SK-N-SH treated with all-trans-retinoic acid at 6 μM for 48 hours (cell line): ENCODE results near the gene C12orf42.

Source experiments
- ATAC-seq: fragments of 200-7000 bp; cut with Tn5 transposase; 3 replicates; pipeline ENCODE4 v1.9.1; 2020; ENCODE audit warnings: mild to moderate bottlenecking, moderate library complexity
- ARNTL ChIP-seq: fragments of 450-650 bp; formaldehyde crosslinking; IDR thresholded peaks from 2 replicates; pipeline ENCODE4 v1.5.0; 2020; ENCODE audit warnings: low read depth, mild to moderate bottlenecking, moderate library complexity, borderline replicate concordance
- CREB5 ChIP-seq: fragments of 250-450 bp; sonication (Bioruptor Pico); IDR thresholded peaks from 2 replicates; pipeline ENCODE4 v1.5.1; 2020; ENCODE audit warnings: low read depth, mild to moderate bottlenecking, moderate library complexity
- CSDC2 ChIP-seq: fragments of 250-450 bp; sonication (Bioruptor Pico); IDR thresholded peaks from 2 replicates; pipeline ENCODE4 v1.5.0; 2020; ENCODE audit warnings: mild to moderate bottlenecking, moderate library complexity
- CSRNP3 ChIP-seq: fragments of 250-450 bp; sonication (Bioruptor Pico); IDR thresholded peaks from 2 replicates; pipeline ENCODE4 v1.5.1; 2021; ENCODE audit warnings: mild to moderate bottlenecking, moderate library complexity
- GLIS3 ChIP-seq: fragments of 250-450 bp; sonication (Bioruptor Pico); IDR thresholded peaks from 2 replicates; pipeline ENCODE4 v1.5.0; 2020; ENCODE audit warnings: mild to moderate bottlenecking, moderate library complexity
- ISL1 ChIP-seq: fragments of 250-450 bp; sonication (Bioruptor Pico); IDR thresholded peaks from 2 replicates; pipeline ENCODE4 v2.1.2; 2022; ENCODE audit warnings: mild to moderate bottlenecking, moderate library complexity
- OSR1 ChIP-seq: fragments of 250-450 bp; sonication (Bioruptor Pico); IDR thresholded peaks from 2 replicates; pipeline ENCODE4 v1.8.0; 2022; ENCODE audit warnings: moderate library complexity, mild to moderate bottlenecking, inconsistent platforms
- PATZ1 ChIP-seq: fragments of 250-450 bp; sonication (Bioruptor Pico); IDR thresholded peaks from 2 replicates; pipeline ENCODE4 v1.8.0; 2020; ENCODE audit warnings: mild to moderate bottlenecking, moderate library complexity, borderline replicate concordance
- POU6F1 ChIP-seq: fragments of 250-450 bp; sonication (Bioruptor Pico); IDR thresholded peaks from 2 replicates; pipeline ENCODE4 v1.8.0; 2021; ENCODE audit warnings: low read depth, mild to moderate bottlenecking, moderate library complexity, borderline replicate concordance
- RARB ChIP-seq: fragments of 250-450 bp; sonication (Bioruptor Pico); IDR thresholded peaks from 2 replicates; pipeline ENCODE4 v1.8.0; 2021; ENCODE audit warnings: mild to moderate bottlenecking, moderate library complexity
- TCF4 ChIP-seq: fragments of 250-450 bp; sonication (Bioruptor Pico); IDR thresholded peaks from 2 replicates; pipeline ENCODE4 v1.8.0; 2021; ENCODE audit warnings: mild to moderate bottlenecking, moderate library complexity, borderline replicate concordance
- TOX ChIP-seq: fragments of 250-450 bp; sonication (Bioruptor Pico); IDR thresholded peaks from 2 replicates; pipeline ENCODE4 v1.8.0; 2021; ENCODE audit warnings: mild to moderate bottlenecking, moderate library complexity, borderline replicate concordance
- ZFP3 ChIP-seq: fragments of 250-450 bp; sonication (Bioruptor Pico); IDR thresholded peaks from 2 replicates; pipeline ENCODE4 v1.5.0; 2020; ENCODE audit warnings: mild to moderate bottlenecking, moderate library complexity
- ZFP30 ChIP-seq: fragments of 450-650 bp; formaldehyde crosslinking; IDR thresholded peaks from 2 replicates; pipeline ENCODE4 v1.5.0; 2022; ENCODE audit warnings: mild to moderate bottlenecking, moderate library complexity
- ZNF70 ChIP-seq: fragments of 450-650 bp; formaldehyde crosslinking; IDR thresholded peaks from 2 replicates; pipeline ENCODE4 v1.5.0; 2020; ENCODE audit warnings: mild to moderate bottlenecking, moderate library complexity

C12orf42 gene

GRCh38 chr12:103273645-103274044 lies 222.1 kb downstream of the C12orf42 start (continued):
- no peak for TF ChIP-seq POU6F1

GRCh38 chr12:103272949-103273348 lies 222.8 kb downstream of the C12orf42 start:
- TF ChIP-seq TOX (CRISPR knock-in tag) (no peak), RARB (no peak), ARNTL (CRISPR knock-in tag) (no peak), CREB5 (no peak), PATZ1 (no peak), ZFP3 (CRISPR knock-in tag) (no peak)
- no peak for ATAC-seq

- ATAC-seq, result no peak
- TF ChIP-seq ISL1 (CRISPR knock-in tag) (peak; percentile 37), TCF4 (CRISPR knock-in tag) (no peak)
Measured at GRCh38 chr12:103269946-103270345, 225.8 kb downstream of the C12orf42 start.

GRCh38 chr12:103268831-103269514 lies 226.8 kb downstream of the C12orf42 start:
- ATAC-seq, result no peak
- TF ChIP-seq ZNF70 (CRISPR knock-in tag), result no peak
- TF ChIP-seq GLIS3, result no peak
- no peak for TF ChIP-seq CREB5
- TF ChIP-seq CSRNP3, result no peak
- TF ChIP-seq PATZ1, result no peak
- TF ChIP-seq CSDC2, result no peak
- TF ChIP-seq OSR1 (CRISPR knock-in tag), result no peak
- TF ChIP-seq ZFP30 (CRISPR knock-in tag), result no peak
- no peak for TF ChIP-seq POU6F1
- TF ChIP-seq, all 23 proteins: peak for 0
